ENCODE measurements around the gene ACTR2.

GRCh38 chr2:65298089-65298488 lies 70.5 kb downstream of the ACTR2 start:
- TF ChIP-seq CTCF (IDR thresholded peaks at IDR 0.05; ENCODE audit: low read depth, low read length) (no peak), EZH2phosphoT487 (IDR thresholded peaks at IDR 0.05; ENCODE audit: low read depth) (no peak)

Data from OCI-LY3 (cell line).